Astrocyte (in vitro differentiated cells and primary cell): ENCODE measurements around the gene RAB31.

Experiments used
- EZH2 ChIP-seq: IDR thresholded peaks from 2 replicates; pipeline ENCODE4 v1.6.1; 2012; ENCODE audit warnings: mild to moderate bottlenecking, low read length, inconsistent platforms; ENCODE audit not compliant: insufficient read depth
- TF ChIP-seq, protein P1 (sequence below): IDR thresholded peaks from 2 replicates; pipeline ENCODE4 v1.5.1; 2011; ENCODE audit warnings: low read depth, mild to moderate bottlenecking, inconsistent platforms, low read length, moderate library complexity; ENCODE audit not compliant: insufficient read depth

DNA sequence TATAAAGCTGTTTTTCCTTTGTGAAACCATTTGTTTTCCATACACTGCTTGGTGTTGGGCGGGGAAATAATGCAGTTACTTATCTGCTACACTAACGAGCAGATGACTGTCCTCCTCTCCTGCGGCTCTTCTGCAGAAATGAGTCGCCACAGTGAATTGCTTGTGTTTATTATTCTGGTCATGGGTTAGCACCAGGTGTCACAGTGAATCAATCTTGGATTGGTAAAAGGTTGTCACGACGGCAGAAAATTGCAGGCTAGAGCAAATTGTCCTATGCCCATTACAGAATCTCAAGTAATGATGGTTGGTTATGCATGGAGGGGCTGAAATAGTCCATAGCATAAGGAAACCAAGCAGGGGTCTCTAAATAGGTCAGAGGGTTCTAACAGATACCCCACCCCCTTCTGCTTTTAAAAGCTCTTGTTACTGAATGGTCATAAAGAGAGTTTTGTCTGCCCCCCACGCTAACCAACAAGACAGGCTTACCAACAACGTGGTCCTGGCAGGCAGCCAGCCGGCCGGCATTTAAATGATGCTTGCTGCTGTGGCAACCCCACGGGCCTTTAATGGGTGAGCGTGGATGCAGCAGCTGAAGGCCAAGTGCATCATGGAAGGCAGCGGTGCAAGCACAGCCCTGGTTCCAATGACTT is 29.5 kb downstream of the RAB31 start:
- TF ChIP-seq, protein P1, sequence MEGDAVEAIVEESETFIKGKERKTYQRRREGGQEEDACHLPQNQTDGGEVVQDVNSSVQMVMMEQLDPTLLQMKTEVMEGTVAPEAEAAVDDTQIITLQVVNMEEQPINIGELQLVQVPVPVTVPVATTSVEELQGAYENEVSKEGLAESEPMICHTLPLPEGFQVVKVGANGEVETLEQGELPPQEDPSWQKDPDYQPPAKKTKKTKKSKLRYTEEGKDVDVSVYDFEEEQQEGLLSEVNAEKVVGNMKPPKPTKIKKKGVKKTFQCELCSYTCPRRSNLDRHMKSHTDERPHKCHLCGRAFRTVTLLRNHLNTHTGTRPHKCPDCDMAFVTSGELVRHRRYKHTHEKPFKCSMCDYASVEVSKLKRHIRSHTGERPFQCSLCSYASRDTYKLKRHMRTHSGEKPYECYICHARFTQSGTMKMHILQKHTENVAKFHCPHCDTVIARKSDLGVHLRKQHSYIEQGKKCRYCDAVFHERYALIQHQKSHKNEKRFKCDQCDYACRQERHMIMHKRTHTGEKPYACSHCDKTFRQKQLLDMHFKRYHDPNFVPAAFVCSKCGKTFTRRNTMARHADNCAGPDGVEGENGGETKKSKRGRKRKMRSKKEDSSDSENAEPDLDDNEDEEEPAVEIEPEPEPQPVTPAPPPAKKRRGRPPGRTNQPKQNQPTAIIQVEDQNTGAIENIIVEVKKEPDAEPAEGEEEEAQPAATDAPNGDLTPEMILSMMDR, result no peak
- no peak for TF ChIP-seq EZH2
